Measurements from ENCODE around the gene SUDS3.
"Not testable (repeated sequence)": the region's sequence is repeated elsewhere in the genome, so short reads cannot be mapped to it uniquely, and the experiment has no call there.

SUDS3 gene

GRCh38 chr12:118376089-118377020, at the start of gene SUDS3:
Gene SUDS3 (plus strand): TSS chr12:118376555. CDS start chr12:118376692, 137 bp downstream.
- peak; percentile 95 for DNase-seq

DNA sequence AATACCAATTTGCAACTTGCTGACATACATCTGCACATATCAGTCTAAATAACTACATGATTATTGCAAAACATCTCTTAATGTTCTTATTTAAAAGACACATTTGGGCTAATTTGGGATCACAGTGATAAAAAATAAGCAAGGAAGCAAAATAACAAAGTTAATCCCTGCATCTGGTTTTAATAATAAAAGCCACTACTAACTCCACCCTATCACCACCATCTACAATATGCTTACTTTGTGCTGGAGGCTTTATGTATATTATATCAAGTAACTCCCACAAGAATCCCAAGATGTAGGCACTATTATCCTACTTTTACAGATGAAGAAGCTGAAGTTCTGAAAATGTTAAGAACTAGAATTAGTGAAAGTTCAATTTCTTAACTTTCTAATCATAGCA, 49.4 kb upstream of the SUDS3 start:
- DNase-seq, result no peak

DNA sequence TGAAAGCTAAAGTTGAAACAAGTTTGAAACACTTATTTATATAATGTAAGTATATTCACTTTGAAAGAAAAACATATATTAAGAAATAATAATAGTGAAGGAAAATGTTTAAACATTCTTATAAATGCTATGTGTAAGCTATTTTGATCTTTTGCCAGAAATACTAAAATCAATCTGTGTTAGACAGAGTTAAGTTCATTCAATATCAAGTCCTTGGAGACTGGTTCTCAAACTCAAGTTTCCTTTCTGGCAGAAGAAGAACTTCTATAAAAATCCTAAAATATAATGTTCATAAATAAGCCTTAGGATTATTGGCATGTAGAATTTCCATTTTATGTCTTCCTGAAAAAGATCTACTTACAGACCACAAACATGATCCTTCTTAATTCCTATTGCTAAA, 49.0 kb upstream of the SUDS3 start:
- DNase-seq, result no peak

GRCh38 chr12:118328486-118329330, 47.6 kb upstream of the SUDS3 start:
- DNase-seq, result no peak

DNA sequence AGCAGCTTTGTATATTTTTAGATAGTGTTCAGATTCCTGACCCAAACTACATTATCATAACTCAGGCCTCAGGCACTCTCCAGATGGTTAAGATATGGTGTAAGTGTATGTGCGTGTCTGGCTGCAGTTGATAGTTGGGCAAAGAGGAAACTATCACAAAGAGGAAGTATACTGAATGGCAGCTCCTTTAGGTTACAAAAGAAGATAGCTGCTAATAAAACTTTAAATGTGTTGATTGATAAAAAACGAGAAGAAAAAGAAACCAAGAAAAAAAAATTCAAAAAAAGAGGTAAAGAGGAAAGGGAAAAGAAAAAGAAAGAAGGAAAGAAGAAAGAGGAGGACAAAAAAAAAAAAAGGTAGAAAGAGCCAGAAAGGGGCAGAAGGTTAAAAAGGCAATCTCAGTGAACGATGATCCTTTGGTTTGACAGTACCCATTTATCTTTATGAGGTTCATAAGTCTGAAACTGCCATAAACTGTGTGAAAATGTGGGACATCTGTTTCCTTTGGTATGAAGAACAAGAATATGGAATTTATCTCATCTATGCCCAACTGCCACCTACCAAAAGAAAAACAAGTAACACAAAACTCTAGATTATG, 45.8 kb upstream of the SUDS3 start:
- DNase-seq, result no peak

DNA sequence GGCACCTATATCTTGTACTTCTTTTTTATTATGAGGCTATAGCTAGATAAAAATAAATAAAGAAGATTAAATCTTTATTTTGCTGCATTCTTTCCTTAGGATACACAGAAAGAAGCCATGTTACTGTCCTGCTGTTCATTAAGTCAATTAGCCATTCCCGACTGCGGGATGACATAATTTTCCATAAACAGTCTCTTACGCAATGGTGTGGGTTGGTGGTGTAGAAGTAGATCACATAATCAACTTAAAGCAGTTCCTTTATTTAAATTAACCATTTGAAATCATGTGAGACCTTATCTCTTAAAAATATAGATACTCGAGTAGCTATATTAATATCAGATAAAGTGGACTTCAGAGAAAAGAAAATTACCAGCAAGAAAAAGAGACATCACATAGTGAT, 43.8 kb upstream of the SUDS3 start:
- no peak for DNase-seq

DNA sequence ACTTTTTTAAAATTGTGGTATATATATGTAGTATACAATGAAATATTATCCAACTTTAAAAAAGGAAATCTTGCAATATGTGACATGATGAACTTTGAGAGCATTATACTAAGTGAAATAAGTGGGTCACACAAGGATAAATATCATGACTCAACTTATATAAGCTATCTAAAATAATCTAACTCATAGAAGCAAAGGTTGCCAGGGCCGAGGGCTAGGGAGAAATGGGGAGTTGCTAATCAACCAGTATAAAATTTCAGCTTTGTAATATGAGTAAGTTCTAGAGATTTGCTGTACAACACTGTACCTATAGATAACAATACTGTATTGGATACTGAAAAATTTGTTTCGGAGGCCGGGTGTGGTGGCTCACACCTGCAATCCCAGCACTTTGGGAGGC, 42.1 kb upstream of the SUDS3 start:
- no peak for DNase-seq

DNA sequence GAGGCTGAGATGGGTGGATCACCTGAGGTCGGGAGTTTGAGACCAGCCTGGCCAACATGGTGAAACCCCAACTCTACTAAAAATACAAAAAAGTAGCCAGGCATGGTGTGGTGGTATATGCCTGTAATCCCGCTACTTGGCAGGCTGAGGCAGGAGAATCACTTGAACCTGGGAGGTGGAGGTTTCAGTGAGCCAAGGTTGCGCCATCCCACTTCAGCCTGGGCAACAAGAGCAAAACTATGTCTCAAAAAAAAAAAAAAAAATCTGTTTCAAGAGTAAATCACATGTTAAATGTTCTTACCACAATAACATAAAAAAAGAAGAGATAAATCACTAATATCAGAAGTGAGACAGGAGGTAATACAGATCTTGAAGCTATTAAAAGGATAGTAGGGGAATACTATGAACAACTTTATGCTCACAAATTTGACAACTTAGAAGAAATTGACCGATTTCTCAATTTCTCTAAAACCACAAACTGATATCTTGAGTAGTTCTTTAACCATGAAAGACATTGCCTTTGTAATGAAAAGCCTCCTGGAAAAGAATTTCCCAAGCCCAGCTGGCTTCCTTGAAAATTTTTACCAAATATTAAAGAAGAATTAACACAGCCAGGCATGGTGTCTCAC, 41.3 kb upstream of the SUDS3 start:
- DNase-seq, result no peak

- no peak for DNase-seq
These were observed 40.2 kb upstream of the SUDS3 start for GRCh38 chr12:118336123-118336522.

DNA sequence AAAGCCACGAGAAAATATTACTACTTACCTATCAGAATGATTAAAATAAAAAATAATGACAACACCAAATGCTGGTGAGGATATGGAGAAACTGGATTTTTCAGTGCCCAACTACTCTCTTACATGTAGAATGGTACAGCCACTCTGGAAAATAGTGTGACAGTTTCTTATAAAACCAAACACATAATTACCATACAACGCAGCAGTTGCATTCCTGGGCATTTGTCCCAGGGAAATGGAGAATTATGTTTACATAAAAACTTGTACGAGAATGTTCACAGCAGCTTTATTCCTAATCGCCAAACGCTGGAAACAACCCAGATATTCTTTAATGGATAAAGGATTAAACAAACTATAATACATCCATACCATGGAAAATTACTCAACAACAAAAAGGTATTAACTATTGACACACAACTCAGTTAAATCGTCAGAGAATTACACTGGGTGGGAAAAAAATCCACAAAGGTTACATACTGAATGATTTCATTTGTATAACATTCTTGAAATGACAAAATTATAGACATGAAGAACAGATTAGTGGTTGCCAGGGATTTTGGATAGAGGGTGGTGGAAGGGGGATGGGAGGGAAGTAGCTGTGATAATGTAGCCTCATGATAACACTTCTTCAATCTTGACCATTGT, 39.0 kb upstream of the SUDS3 start:
- DNase-seq, result no peak

DNA sequence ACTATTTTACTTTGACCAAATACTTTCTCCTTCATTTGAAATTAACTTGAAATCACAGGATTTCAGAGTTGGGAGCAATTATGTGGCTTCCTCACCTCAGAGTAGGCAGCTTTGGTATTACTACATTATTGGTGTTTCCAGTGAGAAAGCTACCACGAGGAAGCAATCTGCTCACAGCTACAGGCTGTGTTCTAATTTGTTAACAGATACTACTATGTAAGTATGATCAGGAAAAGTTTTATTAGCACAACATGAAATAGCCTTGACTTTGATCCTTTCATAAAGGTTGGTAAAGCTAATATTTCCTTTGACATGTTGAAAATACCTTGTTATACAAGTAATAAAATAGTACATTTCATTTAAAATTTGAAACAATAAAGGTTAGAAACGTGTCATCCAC, 34.3 kb upstream of the SUDS3 start:
- DNase-seq, result no peak

GRCh38 chr12:118344829-118345228, 31.5 kb upstream of the SUDS3 start:
- DNase-seq, result no peak

DNA sequence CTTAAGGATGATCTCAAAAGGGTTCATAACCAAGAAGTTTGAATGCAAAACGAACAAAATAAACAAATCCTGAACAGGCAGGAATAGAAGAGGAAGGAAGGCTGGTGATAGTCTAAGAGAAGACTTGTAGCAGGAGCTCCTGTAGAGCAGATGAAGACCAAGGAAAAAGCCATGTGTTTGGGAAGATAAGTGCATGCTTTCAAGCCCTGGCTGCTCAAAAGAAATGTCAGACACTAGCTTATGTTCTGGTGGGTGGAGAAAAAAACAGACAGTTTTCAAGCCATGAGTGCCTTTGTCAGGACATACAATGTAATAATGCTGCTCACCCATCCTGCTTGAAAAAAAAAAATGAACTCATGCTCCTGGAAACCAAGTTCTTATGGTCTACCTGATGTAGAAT, 31.0 kb upstream of the SUDS3 start:
- DNase-seq, result no peak

- DNase-seq, result no peak
These were observed 29.5 kb upstream of the SUDS3 start for GRCh38 chr12:118346895-118347294.

DNA sequence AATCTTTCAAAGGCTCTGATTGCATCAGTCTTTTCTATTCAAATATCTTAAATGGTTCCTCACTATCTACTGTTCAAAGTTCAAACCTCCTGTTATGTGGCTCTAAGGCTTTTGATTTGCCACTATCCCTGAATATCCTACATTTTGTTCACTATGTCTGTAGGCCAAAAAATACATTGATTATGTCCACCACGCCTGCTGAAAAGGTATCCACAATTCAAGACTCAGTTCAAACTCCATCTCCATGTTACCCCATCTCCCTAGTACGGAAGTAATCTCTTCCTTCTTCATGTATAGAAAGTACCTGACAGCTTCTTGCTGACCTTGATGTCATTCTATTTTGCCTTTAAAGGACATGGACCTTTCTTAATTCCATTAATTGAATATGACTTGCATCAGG, 28.4 kb upstream of the SUDS3 start:
- no peak for DNase-seq

DNA sequence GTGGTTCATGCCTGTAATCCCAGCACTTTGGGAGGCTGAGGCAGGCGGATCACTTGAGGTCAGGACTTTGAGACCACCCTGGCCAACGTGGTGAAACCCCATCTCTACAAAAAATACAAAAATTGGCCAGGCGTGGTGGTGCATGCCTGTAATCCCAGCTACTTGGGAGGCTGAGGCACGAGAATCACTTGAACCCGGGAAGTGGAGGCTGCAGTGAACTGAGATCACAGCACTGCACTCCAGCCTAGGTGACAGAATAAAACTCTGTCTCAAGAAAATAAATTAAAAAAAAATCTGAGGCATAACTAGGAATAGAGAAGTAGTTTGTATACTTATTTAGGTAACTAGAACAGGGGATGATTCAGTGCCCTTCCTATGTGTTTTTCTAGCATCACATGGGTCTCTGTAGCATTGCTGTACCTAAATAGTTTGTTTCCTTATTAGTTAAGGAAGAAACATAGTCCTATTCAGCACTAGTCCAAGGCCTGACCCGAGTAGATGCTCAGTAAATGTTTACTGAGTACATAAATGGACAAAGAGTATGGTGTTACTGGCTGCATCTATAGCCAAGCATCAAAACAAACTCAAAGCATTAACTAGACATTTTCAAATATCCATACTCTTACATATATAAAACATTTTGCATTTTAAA, 25.3 kb upstream of the SUDS3 start:
- DNase-seq, result no peak

- no peak for DNase-seq
These were observed 22.6 kb upstream of the SUDS3 start for GRCh38 chr12:118353721-118354120.

DNA sequence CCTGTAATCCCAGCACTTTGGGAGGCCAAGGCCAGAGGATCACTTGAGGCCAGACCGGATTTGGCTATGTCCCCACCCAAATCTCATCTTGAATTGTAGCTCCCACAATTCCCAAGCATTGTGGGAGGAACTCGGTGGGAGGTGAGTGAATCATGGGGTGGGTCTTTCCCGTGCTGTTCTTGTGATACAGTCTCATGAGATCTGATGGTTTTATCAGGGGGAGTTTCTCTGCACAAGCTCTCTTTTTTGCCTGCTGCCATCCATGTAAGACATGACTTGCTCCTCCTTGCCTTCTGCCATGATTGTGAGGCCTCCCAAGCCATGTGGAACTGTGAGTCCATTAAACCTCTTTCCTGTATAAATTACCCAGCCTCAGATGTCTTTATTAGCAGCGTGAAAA, 21.9 kb upstream of the SUDS3 start:
- DNase-seq, result not testable (repeated sequence)

- no peak for DNase-seq
These were observed 21.5 kb upstream of the SUDS3 start for GRCh38 chr12:118354903-118355302.

DNA sequence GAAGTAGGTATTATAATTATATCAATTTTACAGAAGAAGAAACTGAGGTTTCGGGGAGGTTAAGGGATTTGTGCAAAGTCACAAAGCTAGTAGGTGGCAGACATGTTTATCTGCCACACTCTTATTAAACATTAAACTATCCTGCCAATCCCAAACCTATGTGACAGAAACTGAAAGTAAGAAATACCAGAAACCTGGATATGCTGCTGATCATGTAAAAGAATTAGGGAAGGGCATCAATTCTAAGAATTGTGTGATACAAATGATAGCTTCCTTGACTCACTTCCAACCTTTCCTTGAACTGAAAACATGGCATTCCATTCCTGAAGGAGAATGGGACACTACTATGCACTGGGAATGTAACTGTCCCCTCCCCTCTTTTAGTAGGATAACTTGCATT, 20.5 kb upstream of the SUDS3 start:
- no peak for DNase-seq

DNA sequence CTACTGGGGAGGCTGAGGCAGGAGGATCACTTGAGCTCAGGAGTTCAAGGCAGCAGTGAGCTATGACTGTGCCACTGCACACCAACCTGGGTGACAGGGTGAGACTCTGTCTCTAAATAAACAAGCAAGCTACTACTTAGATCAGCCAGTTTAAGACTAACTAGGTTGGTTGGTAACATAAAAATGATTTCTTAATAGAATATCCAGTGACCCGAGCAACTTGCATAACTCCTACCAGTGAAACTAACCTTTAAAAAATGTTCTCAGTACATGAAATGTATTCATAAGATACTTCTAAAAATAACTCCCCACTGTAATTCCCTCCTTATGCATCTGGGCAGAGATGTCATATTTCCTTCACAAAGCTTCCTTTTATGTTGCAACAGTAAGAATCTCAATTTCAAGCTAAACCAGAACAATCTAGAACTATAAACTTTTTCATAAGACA, 19.5 kb upstream of the SUDS3 start:
- no peak for DNase-seq

Measured in NCI-H510A treated with DMSO at 0.1 percent for 48 hours (cell line).